ENCODE data around the gene HSDL2.
A peak's percentile ranks its signal among the peaks of the same experiment; 100 is the strongest.

Gene HSDL2

DNA sequence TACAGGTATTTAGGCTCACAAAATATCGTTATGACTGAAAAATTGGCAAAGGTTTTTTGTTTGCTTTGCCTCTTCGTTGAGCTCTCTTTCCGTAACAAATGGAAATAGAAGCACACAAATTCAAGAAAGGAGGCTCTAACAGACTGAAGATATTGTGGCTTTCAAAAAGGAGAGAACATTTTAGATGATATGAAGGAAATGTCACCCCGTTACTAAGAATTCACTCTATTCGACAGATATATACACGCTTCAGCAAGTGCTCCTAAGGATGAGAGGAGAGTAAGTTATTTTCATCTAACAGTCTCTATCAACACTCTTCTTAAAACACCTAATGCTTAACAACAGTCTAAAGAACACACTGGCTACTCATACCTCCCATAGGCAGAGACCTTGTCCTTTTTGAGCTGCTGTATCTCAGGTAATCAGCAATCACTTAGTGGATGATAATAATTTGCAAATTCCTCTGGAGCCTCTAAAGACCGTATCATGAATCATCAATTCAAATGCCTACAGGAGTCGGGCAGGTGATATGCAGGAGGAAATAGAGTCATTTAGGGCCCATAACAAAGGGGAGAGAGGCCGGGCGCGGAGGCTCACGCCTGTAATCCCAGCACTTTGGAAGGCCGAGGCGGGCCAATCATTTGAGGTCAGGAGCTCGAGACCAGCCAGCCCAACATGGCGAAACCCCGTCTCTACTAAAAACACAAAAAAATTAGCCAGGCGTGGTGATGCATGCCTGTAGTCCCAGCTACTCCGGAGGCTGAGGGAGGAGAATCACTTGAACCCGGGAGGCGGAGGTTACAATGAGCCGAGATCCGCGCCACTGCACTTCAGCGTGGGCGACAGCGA lies 1.4 kb upstream of the HSDL2 start:
- H3K27ac ChIP-seq = peak overlapping the region; percentile 96
- TF ChIP-seq, protein P1, sequence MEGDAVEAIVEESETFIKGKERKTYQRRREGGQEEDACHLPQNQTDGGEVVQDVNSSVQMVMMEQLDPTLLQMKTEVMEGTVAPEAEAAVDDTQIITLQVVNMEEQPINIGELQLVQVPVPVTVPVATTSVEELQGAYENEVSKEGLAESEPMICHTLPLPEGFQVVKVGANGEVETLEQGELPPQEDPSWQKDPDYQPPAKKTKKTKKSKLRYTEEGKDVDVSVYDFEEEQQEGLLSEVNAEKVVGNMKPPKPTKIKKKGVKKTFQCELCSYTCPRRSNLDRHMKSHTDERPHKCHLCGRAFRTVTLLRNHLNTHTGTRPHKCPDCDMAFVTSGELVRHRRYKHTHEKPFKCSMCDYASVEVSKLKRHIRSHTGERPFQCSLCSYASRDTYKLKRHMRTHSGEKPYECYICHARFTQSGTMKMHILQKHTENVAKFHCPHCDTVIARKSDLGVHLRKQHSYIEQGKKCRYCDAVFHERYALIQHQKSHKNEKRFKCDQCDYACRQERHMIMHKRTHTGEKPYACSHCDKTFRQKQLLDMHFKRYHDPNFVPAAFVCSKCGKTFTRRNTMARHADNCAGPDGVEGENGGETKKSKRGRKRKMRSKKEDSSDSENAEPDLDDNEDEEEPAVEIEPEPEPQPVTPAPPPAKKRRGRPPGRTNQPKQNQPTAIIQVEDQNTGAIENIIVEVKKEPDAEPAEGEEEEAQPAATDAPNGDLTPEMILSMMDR (conservative IDR thresholded peaks at IDR 0.05) = no peak

DNA sequence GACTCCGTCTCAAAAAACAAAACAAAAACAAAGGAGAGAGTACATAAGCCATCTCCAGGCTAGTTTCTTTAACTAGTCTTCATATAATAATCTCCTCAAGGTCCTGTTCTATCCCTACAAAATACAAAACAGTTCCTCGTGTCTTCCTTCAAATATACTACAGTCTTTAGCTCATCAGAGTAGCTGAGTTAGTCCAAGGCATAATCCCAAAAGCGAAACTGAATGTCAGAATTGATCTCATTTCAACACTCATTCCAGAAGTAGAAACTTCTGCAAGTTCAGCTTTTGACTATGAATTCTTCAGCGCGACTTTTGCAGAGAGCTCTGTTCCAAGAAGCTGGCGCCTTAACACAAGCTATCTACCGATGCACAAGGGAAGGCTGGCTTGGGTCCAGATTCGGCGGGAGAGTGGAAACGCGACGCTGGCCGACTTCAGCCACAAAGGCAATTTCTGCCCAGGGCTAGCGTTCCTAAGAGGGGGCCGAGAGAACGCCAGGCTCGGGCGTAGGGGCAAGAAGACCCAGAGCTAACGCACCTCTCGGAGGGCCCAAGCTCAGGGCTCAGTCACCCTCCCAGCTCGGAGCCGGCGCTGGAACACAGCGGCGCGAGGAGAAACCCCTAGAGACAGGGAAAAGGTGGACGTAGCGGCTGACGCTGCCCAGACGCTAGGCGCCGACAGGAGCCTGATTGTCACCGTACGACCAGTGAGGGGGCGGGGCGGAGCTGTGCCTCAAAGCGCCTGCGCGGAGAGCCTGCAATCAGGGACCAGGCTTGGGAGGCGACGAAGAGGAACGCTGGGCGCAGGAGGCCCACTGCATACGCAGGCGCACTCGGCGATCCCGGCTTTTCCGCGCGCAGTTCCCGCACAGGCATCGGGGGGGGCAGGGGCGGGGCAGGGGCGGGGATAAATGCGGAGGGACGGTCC lies 469 bp upstream of the HSDL2 start:
- peak overlapping the region; percentile 96 for H3K27ac ChIP-seq

DNA sequence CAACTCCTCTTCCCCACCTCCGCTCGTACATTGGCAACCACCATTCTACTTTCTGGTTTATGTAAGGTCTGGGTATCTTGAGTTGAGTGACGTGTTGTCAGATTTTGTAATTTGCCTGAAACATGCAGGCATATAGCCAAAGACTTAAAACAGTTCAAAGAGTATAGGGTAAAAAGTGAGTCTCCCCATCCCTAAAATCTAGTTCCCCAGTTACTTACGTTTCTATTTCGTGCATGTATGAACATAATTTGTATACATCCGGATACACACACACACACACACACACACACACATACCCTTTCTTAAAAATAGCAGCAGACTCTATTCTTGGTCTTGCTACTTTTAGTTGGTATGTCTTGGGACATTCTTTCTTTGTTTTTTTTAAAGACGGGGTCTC lies 915 bp downstream of the HSDL2 start:
- H3K27ac ChIP-seq = peak overlapping the region; percentile 96
- TF ChIP-seq, protein P1 (conservative IDR thresholded peaks at IDR 0.05) = no peak

More for the DNA sequence above, 469 bp upstream of the HSDL2 start:
- TF ChIP-seq, protein P1 (conservative IDR thresholded peaks at IDR 0.05) = 0 out of 2 replicates have a peak, but pooled peaks have one; percentile 4

DNA sequence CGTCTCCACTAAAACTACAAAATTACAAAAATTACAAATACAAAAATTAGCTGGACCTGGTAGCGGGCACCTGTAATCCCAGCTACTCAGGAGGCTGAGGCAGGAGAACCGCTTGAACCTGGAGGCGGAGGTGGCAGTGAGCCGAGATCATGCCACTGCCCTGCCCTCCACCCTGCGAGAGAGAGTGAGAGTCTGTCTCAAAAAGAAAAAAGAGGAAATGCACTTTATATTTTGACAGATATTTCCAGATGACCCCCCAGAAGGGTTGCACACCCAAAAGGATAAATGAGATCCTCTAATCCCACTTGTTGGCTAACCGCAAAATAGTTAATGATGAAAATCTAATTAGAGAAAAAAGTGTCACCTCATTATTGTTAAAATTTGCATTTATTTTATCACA lies 2.2 kb downstream of the HSDL2 start:
- TF ChIP-seq, protein P1 (conservative IDR thresholded peaks at IDR 0.05) = no peak
- no peak overlapping the region for H3K27ac ChIP-seq

DNA sequence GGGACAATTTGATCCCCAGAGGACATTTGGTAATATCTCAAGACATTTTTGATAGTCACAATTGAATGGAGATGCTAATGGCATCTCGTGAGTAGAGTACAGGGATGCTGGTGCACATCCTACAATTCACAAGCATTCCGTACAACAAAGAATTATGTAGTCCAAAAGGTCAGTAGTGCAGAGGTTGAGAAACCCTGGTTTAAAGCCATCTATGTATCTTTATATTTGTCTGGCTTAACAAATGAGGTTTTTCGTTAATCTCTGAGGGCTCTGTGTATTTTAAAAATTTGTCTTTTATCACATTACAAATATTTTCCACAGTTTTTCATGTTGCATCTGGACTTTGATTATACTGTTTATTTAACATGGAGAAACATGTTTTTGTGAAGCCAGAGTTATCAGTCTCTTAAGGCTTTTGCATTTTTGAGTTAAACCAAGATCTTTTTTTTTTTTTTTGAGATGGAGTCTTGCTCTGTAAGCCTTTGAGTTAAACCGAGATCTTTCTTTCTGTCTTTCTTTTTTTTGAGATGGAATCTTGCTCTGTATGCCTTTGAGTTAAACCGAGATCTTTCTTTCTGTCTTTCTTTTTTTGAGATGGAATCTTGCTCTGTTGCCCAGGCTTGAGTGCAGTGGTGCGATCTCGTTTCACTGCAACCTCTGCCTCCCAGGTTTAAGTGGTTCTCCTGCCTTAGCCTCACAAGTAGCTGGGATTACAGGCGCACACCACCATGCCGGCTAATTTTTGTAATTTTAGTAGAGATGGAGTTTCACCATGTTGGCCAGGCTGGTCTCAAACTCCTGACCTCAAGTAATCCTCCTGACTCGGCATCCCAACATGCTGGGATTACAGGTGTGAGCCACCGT lies 2.8 kb downstream of the HSDL2 start:
- TF ChIP-seq, protein P1 (conservative IDR thresholded peaks at IDR 0.05) = no peak
- no peak overlapping the region for H3K27ac ChIP-seq

DNA sequence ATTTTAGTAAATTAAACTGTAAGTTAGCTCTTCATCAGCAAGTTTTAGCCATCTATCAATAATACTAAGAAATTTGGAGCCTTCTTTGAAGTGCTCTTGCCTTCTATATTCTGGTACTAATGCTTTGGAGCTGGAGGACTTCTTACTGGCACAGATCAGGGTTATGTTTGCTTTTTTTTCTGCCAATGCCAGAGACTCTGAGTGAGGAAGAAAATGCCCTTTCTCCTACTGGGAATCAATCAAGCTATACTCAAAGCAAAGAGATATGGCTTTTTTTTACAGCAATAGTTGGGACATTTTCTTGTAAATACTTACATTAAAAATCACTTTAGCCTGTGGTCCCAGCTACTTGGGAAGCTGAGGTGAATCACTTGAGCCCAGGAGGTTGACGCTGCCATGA lies 4.3 kb downstream of the HSDL2 start:
- TF ChIP-seq, protein P1 (conservative IDR thresholded peaks at IDR 0.05) = no peak
- no peak overlapping the region for H3K27ac ChIP-seq
